ENCODE data around the gene NIBAN1. TPM values are rescaled to one million over a fixed set of nuclear protein-coding genes. Genes with fewer than 3 reads are reported as not detected.
"Not testable (repeated sequence)": the region's sequence is repeated elsewhere in the genome, so short reads cannot be mapped to it uniquely, and the experiment has no call there.

Gene NIBAN1
- total RNA-seq, 1 donor from 2014 or later, result 8.8 TPM

DNA sequence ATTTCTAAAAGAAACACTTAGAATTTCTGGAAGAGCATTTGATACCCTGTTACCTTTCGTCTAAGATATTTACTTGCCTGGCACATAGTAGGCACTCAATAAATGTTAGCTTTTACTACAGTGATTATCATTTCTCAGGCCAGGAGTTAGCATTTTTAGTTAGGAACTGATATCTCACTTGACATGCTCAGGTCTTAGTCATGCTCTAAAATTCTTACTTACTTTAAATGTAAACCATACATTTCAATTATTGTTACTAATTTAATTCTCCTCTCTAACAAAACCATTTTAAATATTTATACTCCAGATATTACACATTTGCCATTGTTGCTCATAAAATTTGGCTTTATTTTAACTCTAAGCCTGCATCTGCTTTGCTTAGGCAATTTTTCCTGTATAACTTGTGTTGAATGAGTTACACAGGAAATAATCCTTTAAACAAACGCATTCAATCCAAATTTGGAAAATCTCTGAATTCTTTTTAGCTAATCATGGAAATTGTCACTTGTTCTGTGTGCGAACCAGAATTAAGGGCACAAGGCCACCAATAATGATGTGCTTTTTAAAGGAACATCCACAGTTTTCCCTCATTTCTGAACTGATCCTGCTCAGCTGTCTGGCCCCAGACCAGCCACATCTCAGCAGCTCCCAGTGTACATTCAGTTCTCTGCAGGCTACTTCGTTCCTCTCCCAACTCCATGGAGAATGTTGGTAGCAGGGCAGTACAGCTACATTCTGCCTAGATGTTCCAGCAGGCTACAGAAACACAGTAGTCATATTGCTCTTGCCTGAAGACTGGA, 15.6 kb downstream of the NIBAN1 start:
- Histone ChIP-seq H3K4me3 (ENCODE audit: insufficient read depth, low read depth, low read length) (no peak overlapping the region), H3K9ac (ENCODE audit: low read length) (no peak overlapping the region), H2AFZ (ENCODE audit: low read depth, low read length) (no peak overlapping the region), H4K20me1 (ENCODE audit: insufficient read depth, low read length) (no peaks in the 10 kb centered on the region), H3K36me3 (ENCODE audit: insufficient read depth, low read length) (no peaks in the 10 kb centered on the region), H3K9me3 (ENCODE audit: insufficient read depth, low read depth, low read length) (no peaks in the 10 kb centered on the region), H3K27me3 (ENCODE audit: insufficient read depth, low read length) (no peaks in the 10 kb centered on the region), H3K27ac (ENCODE audit: low read depth, low read length) (no peak overlapping the region), H3K4me2 (ENCODE audit: low read length) (no peak overlapping the region), H3K79me2 (ENCODE audit: insufficient read depth, low read length) (no peaks in the 10 kb centered on the region), H3K4me1 (ENCODE audit: insufficient read depth, low read length) (peaks cover 8% of the 10 kb centered on the region)
- H3K27me3 Mint-ChIP-seq (ENCODE audit: low read depth, unreplicated experiment), result no peaks in the 10 kb centered on the region
- FAIRE-seq, result no peak
- peaks cover 12% of the 10 kb centered on the region for H3K4me1 Mint-ChIP-seq (ENCODE audit: low read depth, unreplicated experiment)
- no peaks in the 10 kb centered on the region for H3K9me3 Mint-ChIP-seq (ENCODE audit: unreplicated experiment)
- H3K4me3 Mint-ChIP-seq (ENCODE audit: unreplicated experiment), result no peak overlapping the region
- DNase-seq (ENCODE audit: low read depth), result no peak
- TF ChIP-seq, protein P1, sequence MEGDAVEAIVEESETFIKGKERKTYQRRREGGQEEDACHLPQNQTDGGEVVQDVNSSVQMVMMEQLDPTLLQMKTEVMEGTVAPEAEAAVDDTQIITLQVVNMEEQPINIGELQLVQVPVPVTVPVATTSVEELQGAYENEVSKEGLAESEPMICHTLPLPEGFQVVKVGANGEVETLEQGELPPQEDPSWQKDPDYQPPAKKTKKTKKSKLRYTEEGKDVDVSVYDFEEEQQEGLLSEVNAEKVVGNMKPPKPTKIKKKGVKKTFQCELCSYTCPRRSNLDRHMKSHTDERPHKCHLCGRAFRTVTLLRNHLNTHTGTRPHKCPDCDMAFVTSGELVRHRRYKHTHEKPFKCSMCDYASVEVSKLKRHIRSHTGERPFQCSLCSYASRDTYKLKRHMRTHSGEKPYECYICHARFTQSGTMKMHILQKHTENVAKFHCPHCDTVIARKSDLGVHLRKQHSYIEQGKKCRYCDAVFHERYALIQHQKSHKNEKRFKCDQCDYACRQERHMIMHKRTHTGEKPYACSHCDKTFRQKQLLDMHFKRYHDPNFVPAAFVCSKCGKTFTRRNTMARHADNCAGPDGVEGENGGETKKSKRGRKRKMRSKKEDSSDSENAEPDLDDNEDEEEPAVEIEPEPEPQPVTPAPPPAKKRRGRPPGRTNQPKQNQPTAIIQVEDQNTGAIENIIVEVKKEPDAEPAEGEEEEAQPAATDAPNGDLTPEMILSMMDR (IDR thresholded peaks at IDR 0.05; ENCODE audit: insufficient read depth, low read depth, low read length), result no peak
- no peak for TF ChIP-seq EZH2 (IDR thresholded peaks at IDR 0.05; ENCODE audit: insufficient read depth, low read length)
- H3K36me3 Mint-ChIP-seq (ENCODE audit: low read depth, unreplicated experiment), result no peaks in the 10 kb centered on the region
- no peak overlapping the region for H3K27ac Mint-ChIP-seq (ENCODE audit: unreplicated experiment)

DNA sequence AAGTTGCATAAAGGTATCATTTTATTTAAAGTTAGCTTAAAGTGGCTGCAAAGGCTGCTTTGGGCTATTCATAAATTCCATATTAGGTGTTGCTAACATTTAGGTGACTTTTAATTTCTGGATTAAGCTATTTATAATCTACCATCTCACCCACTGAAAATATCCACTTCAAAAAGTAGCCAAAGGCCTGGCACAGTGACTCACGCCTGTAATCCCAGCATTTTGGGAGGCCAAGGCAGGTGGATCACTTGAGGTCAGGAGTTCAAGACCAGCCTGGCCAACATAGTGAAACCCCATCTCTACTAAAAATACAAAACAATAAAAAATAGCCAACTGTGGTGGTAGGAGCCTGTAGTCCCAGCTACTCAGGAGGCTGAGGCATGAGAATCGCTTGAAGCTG, 16.4 kb downstream of the NIBAN1 start:
- H3K4me3 Mint-ChIP-seq (ENCODE audit: unreplicated experiment); H3K4me1 ChIP-seq (ENCODE audit: insufficient read depth, low read length); H3K9me3 Mint-ChIP-seq (ENCODE audit: unreplicated experiment); H3K4me3 ChIP-seq (ENCODE audit: insufficient read depth, low read depth, low read length); H4K20me1 ChIP-seq (ENCODE audit: insufficient read depth, low read length); H3K79me2 ChIP-seq (ENCODE audit: insufficient read depth, low read length); H3K9ac ChIP-seq (ENCODE audit: low read length); H3K27ac ChIP-seq (ENCODE audit: low read depth, low read length); H3K27me3 Mint-ChIP-seq (ENCODE audit: low read depth, unreplicated experiment); H3K36me3 ChIP-seq (ENCODE audit: insufficient read depth, low read length); FAIRE-seq; DNase-seq (ENCODE audit: low read depth); H3K27ac Mint-ChIP-seq (ENCODE audit: unreplicated experiment); H3K9me3 ChIP-seq (ENCODE audit: insufficient read depth, low read depth, low read length); H2AFZ ChIP-seq (ENCODE audit: low read depth, low read length); H3K27me3 ChIP-seq (ENCODE audit: insufficient read depth, low read length); H3K4me2 ChIP-seq (ENCODE audit: low read length); H3K36me3 Mint-ChIP-seq (ENCODE audit: low read depth, unreplicated experiment): not testable (repeated sequence)
- H3K4me1 Mint-ChIP-seq (ENCODE audit: low read depth, unreplicated experiment), result peaks cover 17% of the 10 kb centered on the region

DNA sequence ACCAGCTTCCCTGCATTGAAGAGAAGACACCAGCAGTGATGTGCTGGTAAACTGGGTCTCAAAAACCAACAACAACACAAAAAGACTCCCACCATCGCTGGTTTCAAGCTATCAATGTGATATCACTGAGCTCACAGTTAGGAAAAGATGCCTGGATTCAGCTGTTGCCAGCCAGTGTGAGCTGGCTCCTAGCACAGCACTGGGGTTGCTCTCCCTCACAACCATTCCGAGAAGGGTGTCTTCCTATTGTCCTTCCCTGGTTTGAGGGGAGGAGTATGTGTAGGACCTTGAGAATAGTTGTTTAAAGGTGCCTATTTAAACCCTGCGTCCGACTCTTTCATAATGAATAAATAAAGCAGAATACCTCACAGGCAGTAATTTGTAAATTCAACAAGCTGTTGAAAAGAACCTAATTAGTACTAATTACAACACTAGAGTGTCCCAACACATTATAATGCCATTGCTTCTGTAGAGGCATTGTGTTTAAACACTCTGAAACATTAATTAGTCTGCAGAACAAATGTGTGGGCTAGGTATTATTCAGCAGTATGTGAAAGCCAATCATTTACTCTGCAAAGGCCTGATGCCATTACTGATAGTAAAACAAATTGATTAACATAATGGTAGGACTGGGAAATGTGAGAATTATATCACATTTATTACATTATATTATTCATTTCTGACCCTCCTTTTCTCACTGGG, 17.2 kb downstream of the NIBAN1 start:
- no peak overlapping the region for H3K27ac ChIP-seq (ENCODE audit: low read depth, low read length)
- Mint-ChIP-seq H3K27me3 (ENCODE audit: low read depth, unreplicated experiment) (no peaks in the 10 kb centered on the region), H3K4me1 (ENCODE audit: low read depth, unreplicated experiment) (peaks cover 17% of the 10 kb centered on the region), H3K9me3 (ENCODE audit: unreplicated experiment) (no peaks in the 10 kb centered on the region), H3K4me3 (ENCODE audit: unreplicated experiment) (no peak overlapping the region), H3K36me3 (ENCODE audit: low read depth, unreplicated experiment) (no peaks in the 10 kb centered on the region), H3K27ac (ENCODE audit: unreplicated experiment) (no peak overlapping the region)
- no peak for DNase-seq (ENCODE audit: low read depth)
- no peaks in the 10 kb centered on the region for H3K9me3 ChIP-seq (ENCODE audit: insufficient read depth, low read depth, low read length)
- no peak overlapping the region for H3K4me3 ChIP-seq (ENCODE audit: insufficient read depth, low read depth, low read length)
- H3K4me2 ChIP-seq (ENCODE audit: low read length), result no peak overlapping the region
- no peak for TF ChIP-seq EZH2 (IDR thresholded peaks at IDR 0.05; ENCODE audit: insufficient read depth, low read length)
- TF ChIP-seq, protein P1 (IDR thresholded peaks at IDR 0.05; ENCODE audit: insufficient read depth, low read depth, low read length), result no peak
- no peaks in the 10 kb centered on the region for H3K79me2 ChIP-seq (ENCODE audit: insufficient read depth, low read length)
- H4K20me1 ChIP-seq (ENCODE audit: insufficient read depth, low read length), result no peaks in the 10 kb centered on the region
- H2AFZ ChIP-seq (ENCODE audit: low read depth, low read length), result no peak overlapping the region
- peaks cover 8% of the 10 kb centered on the region for H3K4me1 ChIP-seq (ENCODE audit: insufficient read depth, low read length)
- H3K36me3 ChIP-seq (ENCODE audit: insufficient read depth, low read length), result no peaks in the 10 kb centered on the region
- FAIRE-seq, result no peak
- H3K9ac ChIP-seq (ENCODE audit: low read length), result no peak overlapping the region
- H3K27me3 ChIP-seq (ENCODE audit: insufficient read depth, low read length), result no peaks in the 10 kb centered on the region
